C4-2B (cell line): Measurements from ENCODE around the gene TNFSF8.

ENCODE experiments used
- H3K27ac ChIP-seq: fragments of 450-650 bp; 2 replicates; pipeline ENCODE4 v1.5.1; 2017
- ZFX ChIP-seq: fragments of 450-650 bp; IDR thresholded peaks from 2 replicates; pipeline ENCODE4 v1.6.1; 2017
- TF ChIP-seq, protein P1 (sequence below): fragments of 450-650 bp; conservative IDR thresholded peaks from 2 replicates; pipeline ENCODE4 v1.5.1; 2017; ENCODE audit warnings: mild to moderate bottlenecking

TNFSF8 gene

GRCh38 chr9:114950761-114951160 lies 20.4 kb upstream of the TNFSF8 start:
- H3K27ac ChIP-seq: no peak overlapping the region
- TF ChIP-seq ZFX: no peak
- TF ChIP-seq, protein P1, sequence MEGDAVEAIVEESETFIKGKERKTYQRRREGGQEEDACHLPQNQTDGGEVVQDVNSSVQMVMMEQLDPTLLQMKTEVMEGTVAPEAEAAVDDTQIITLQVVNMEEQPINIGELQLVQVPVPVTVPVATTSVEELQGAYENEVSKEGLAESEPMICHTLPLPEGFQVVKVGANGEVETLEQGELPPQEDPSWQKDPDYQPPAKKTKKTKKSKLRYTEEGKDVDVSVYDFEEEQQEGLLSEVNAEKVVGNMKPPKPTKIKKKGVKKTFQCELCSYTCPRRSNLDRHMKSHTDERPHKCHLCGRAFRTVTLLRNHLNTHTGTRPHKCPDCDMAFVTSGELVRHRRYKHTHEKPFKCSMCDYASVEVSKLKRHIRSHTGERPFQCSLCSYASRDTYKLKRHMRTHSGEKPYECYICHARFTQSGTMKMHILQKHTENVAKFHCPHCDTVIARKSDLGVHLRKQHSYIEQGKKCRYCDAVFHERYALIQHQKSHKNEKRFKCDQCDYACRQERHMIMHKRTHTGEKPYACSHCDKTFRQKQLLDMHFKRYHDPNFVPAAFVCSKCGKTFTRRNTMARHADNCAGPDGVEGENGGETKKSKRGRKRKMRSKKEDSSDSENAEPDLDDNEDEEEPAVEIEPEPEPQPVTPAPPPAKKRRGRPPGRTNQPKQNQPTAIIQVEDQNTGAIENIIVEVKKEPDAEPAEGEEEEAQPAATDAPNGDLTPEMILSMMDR: no peak

DNA sequence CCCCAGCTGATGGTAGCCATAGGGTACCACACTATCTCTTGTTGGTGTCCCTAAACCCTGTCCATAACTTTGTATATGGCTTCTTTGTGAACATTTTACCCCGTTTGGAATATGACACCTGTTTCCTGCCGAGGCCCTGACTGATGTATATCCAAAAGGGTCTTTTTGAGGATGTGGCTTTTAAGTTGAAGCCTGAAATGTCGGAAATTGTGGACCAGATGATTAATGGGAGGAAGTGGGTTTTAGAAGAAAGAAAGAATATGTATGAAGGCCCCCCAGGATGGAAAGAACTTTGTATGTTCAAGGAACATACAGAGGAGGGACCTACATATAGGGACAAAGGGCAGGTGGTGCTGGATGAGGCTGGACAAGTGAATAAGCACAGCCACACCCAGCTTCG lies 16.7 kb upstream of the TNFSF8 start:
- no peak for TF ChIP-seq ZFX
- TF ChIP-seq, protein P1: no peak
- no peak overlapping the region for H3K27ac ChIP-seq

GRCh38 chr9:114945616-114946412 lies 15.4 kb upstream of the TNFSF8 start:
- TF ChIP-seq, protein P1: no peak
- TF ChIP-seq ZFX: no peak

GRCh38 chr9:114941376-114941775 lies 11.0 kb upstream of the TNFSF8 start:
- no peak overlapping the region for H3K27ac ChIP-seq
- TF ChIP-seq ZFX: no peak
- TF ChIP-seq, protein P1: no peak

More at GRCh38 chr9:114945616-114946412, 15.4 kb upstream of the TNFSF8 start:
- H3K27ac ChIP-seq: no peak overlapping the region

DNA sequence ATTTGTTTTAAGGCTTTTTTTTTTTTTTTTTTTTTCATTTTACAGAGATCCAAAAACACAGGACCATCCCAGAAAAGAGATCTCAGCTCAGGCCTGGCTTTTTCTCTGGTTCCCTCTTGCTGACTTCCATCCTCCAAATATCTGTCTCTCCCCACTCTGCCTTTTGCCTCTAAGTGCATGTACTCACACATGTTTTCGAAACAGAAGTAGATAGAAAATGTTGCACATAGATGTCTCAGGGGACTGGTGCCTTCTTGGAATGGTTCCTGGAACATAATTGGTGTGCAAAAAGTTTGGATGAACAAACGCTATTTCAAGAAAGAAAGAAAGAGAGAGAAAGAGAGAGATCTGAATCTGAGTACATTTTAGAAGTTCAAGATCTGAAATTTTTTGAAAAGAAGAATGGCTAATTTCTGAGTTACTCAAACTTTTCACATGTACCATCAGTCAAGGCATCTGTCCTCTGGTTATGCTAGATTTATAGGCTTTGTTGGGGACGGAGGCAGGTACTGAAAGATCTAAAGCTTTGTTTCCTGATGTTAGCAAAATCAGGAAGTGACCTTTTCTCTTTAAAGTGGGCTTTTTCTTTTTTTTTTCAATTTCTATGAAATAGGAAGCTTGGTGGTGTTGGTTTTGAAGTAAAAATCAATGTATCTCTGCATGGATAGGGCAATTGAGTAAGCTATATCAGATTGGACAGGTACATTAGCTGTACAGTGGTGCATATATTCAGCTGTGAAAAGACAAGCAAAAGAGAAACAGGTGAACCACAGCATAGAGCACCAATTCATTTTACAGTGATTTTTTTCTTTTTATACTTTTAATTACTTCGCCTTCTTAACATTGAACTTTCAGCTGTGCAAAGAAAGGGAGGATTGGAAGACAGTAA lies 8.5 kb upstream of the TNFSF8 start:
- no peak for TF ChIP-seq ZFX
- TF ChIP-seq, protein P1: no peak
- no peak overlapping the region for H3K27ac ChIP-seq

GRCh38 chr9:114937516-114937915 lies 7.1 kb upstream of the TNFSF8 start:
- no peak overlapping the region for H3K27ac ChIP-seq

More at GRCh38 chr9:114937516-114937915, 7.1 kb upstream of the TNFSF8 start:
- TF ChIP-seq, protein P1: no peak
- TF ChIP-seq ZFX: no peak
